IMR-90 (cell line): Measurements from ENCODE around the gene FAM110D. TPM values are rescaled to one million over a fixed set of nuclear protein-coding genes. Genes with fewer than 3 reads are reported as not detected.

ENCODE experiments used
- ATAC-seq: fragments of 200-7000 bp; cut with Tn5 transposase; 2 replicates; pipeline ENCODE4 v1.9.1; 2020; ENCODE audit warnings: low read depth, mild to moderate bottlenecking, moderate library complexity
- BruUV-seq: library from RNA; stranded (reverse); fragments of 400-500 nt; replicated peaks from 2 replicates; lab custom pipeline; 2021; lab: Mats Ljungman, UMichigan
- CTCF ChIA-PET: fragments of 300-600 bp; formaldehyde crosslinking; extraction: SDS; loops from one replicate; lab custom pipeline; 2021; ENCODE audit warnings: antibody characterized with exemption; lab: Yijun Ruan, JAX
- POLR2A ChIA-PET: fragments of 300-600 bp; sonication (Branson Sonifier 250); formaldehyde crosslinking; loops from one replicate; lab custom pipeline; 2022; ENCODE audit warnings: antibody characterized with exemption; ENCODE audit not compliant: unreplicated experiment; lab: Charles Lee
- DNase-seq: peaks from one replicate; pipeline ENCODE4 v3.0.0; 2013
- H2AFZ ChIP-seq: replicated peaks from 2 replicates; pipeline ENCODE3; 2013; ENCODE audit warnings: low read length, mild to moderate bottlenecking; ENCODE audit not compliant: poor library complexity
- H2AK5ac ChIP-seq: 2 replicates; pipeline ENCODE4 v1.6.1; 2013; ENCODE audit warnings: low read depth, low read length, inconsistent platforms
- H2AK9ac ChIP-seq: replicated peaks from 2 replicates; pipeline ENCODE3; 2013; ENCODE audit warnings: mild to moderate bottlenecking, low read depth, low read length, moderate library complexity; ENCODE audit not compliant: poor library complexity
- H2BK120ac ChIP-seq: 2 replicates; pipeline ENCODE4 v1.6.1; 2013; ENCODE audit warnings: low read depth, low read length, inconsistent platforms
- H2BK15ac ChIP-seq: 3 replicates; pipeline ENCODE4 v1.6.1; 2013; ENCODE audit warnings: low read depth, low read length, inconsistent platforms
- H2BK20ac ChIP-seq: 2 replicates; pipeline ENCODE4 v1.6.1; 2013; ENCODE audit warnings: low read depth, mild to moderate bottlenecking, inconsistent platforms, low read length, moderate library complexity
- H2BK5ac ChIP-seq: 2 replicates; pipeline ENCODE4 v1.6.1; 2013; ENCODE audit warnings: mild to moderate bottlenecking, low read depth, low read length, inconsistent platforms; ENCODE audit not compliant: poor library complexity, severe bottlenecking
- H3K14ac ChIP-seq: replicated peaks from 2 replicates; pipeline ENCODE4 v1.6.1; 2013; ENCODE audit warnings: low read depth, low read length, inconsistent platforms
- H3K18ac ChIP-seq: 2 replicates; pipeline ENCODE4 v1.6.1; 2013; ENCODE audit warnings: low read depth, low read length, control low read depth
- H3K23ac ChIP-seq: 2 replicates; pipeline ENCODE4 v1.6.1; 2013; ENCODE audit warnings: low read depth, low read length, inconsistent platforms
- H3K27ac ChIP-seq: 2 replicates; pipeline ENCODE4 v1.5.1; 2013; ENCODE audit warnings: mild to moderate bottlenecking, control low read depth, low read length; ENCODE audit not compliant: insufficient read depth
- H3K27me3 ChIP-seq: 2 replicates; pipeline ENCODE4 v1.6.1; 2013; ENCODE audit warnings: low read length; ENCODE audit not compliant: control insufficient read depth, insufficient read depth
- H3K36me3 ChIP-seq: 2 replicates; pipeline ENCODE4 v1.6.1; 2013; ENCODE audit warnings: low read length, mixed read lengths; ENCODE audit not compliant: control insufficient read depth, insufficient read depth
- H3K4ac ChIP-seq: 2 replicates; pipeline ENCODE4 v1.6.1; 2013; ENCODE audit warnings: low read depth, low read length, inconsistent platforms
- H3K4me1 ChIP-seq: 2 replicates; pipeline ENCODE4 v1.6.1; 2013; ENCODE audit warnings: low read length, mixed read lengths; ENCODE audit not compliant: control insufficient read depth, insufficient read depth
- H3K4me2 ChIP-seq: 2 replicates; pipeline ENCODE4 v1.6.1; 2013; ENCODE audit warnings: low read depth, mild to moderate bottlenecking, control low read depth, low read length, moderate library complexity
- H3K4me3 ChIP-seq: 2 replicates; pipeline ENCODE4 v1.5.1; 2013; ENCODE audit warnings: low read depth, mild to moderate bottlenecking, control low read depth, low read length, moderate library complexity; ENCODE audit not compliant: insufficient read depth
- H3K56ac ChIP-seq: 2 replicates; pipeline ENCODE4 v1.6.1; 2013; ENCODE audit warnings: low read length, inconsistent platforms; ENCODE audit not compliant: insufficient read depth; ENCODE audit errors: extremely low read depth
- H3K79me1 ChIP-seq, 2 experiments: 2 replicates each; pipeline ENCODE4 v1.6.1; 2013; ENCODE audit warnings: low read length in 2 of 2, inconsistent platforms in 1 of 2, low read depth in 1 of 2
- H3K9ac ChIP-seq: 2 replicates; pipeline ENCODE4 v1.6.1; 2013; ENCODE audit warnings: low read depth, low read length, control low read depth
- H3K9me1 ChIP-seq: 2 replicates; pipeline ENCODE4 v1.6.1; 2013; ENCODE audit warnings: low read length, inconsistent platforms; ENCODE audit not compliant: insufficient read depth
- H3K9me3 ChIP-seq: 2 replicates; pipeline ENCODE4 v1.6.1; 2013; ENCODE audit warnings: low read length; ENCODE audit not compliant: control insufficient read depth, insufficient read depth
- H4K20me1 ChIP-seq: 2 replicates; pipeline ENCODE4 v1.6.1; 2013; ENCODE audit warnings: low read length, inconsistent platforms; ENCODE audit not compliant: insufficient read depth
- H4K5ac ChIP-seq: 2 replicates; pipeline ENCODE4 v1.6.1; 2013; ENCODE audit warnings: mild to moderate bottlenecking, low read depth, low read length, control low read depth
- H4K8ac ChIP-seq, 2 experiments: 2 replicates each; pipeline ENCODE4 v1.6.1; 2013; ENCODE audit warnings: low read depth in 2 of 2, low read length in 2 of 2, control low read depth in 1 of 2, inconsistent platforms in 1 of 2
- H4K91ac ChIP-seq: 2 replicates; pipeline ENCODE4 v1.6.1; 2013; ENCODE audit warnings: low read depth, low read length, inconsistent platforms; ENCODE audit not compliant: insufficient read depth
- CEBPB ChIP-seq: IDR thresholded peaks from 2 replicates; pipeline ENCODE4 v1.6.1; 2012; ENCODE audit warnings: low read depth, low read length, improper control_type of control experiment
- CHD1 ChIP-seq: IDR thresholded peaks from 2 replicates; pipeline ENCODE4 v1.6.1; 2012; ENCODE audit warnings: low read depth, low read length, improper control_type of control experiment
- FOS ChIP-seq: fragments of 150-350 bp; IDR thresholded peaks from 2 replicates; pipeline ENCODE4 v1.6.1; 2016; ENCODE audit warnings: low read depth, low read length
- MXI1 ChIP-seq: IDR thresholded peaks from 2 replicates; pipeline ENCODE4 v1.6.1; 2012; ENCODE audit warnings: low read depth, mild to moderate bottlenecking, low read length, moderate library complexity, borderline replicate concordance
- RCOR1 ChIP-seq: IDR thresholded peaks from 2 replicates; pipeline ENCODE4 v1.6.1; 2012; ENCODE audit warnings: mild to moderate bottlenecking, low read length, improper control_type of control experiment; ENCODE audit not compliant: insufficient replicate concordance
- WGBS, 2 experiments: methylation state at CpG; one replicate each; pipeline versions ENCODE4 v1.1.5 to v1.1.7; 2013; ENCODE audit warnings: missing lambda C conversion rate in 2 of 2; ENCODE audit not compliant: insufficient read length in 1 of 2; ENCODE audit errors: extremely low coverage in 2 of 2; 5-methylcytosine and 5-hydroxymethylcytosine counted together
- dilution Hi-C: fragments of 300-500 bp; cut with HindIII; formaldehyde crosslinking; loops from one replicate; pipeline ENCODE4 v1.14.3; 2018; ENCODE audit warnings: low sequenced_read_pairs; ENCODE audit not compliant: unreplicated experiment
- in situ Hi-C: fragments of 300-500 bp; cut with MboI; formaldehyde crosslinking; loops from 3 replicates; pipeline ENCODE4 v1.14.3; 2019; ENCODE audit warnings: low sequenced_read_pairs, inconsistent platforms, mixed read lengths
- intact Hi-C: fragments of 100-400 bp; cut with micrococcal nuclease; formaldehyde crosslinking; loops from 2 replicates; pipeline ENCODE4 v1.10.0; 2022
- polyA plus RNA-seq, 3 experiments: library from polyadenylated mRNA; depleted of rRNA; stranded (reverse); fragments of >200 nt; gene quantifications; 2 replicates each; pipeline ENCODE4 v1.2.3, GENCODE V29; 2012; ENCODE audit warnings: low replicate concordance in 1 of 3
- total RNA-seq: library from RNA; depleted of rRNA; stranded (reverse); fragments of >200 nt; gene quantifications from 2 replicates; pipeline ENCODE4 v1.2.3, GENCODE V29; 2012
- TF ChIP-seq, protein P1 (sequence below): fragments of 150-350 bp; IDR thresholded peaks from 2 replicates; pipeline ENCODE4 v1.6.1; 2017; ENCODE audit warnings: mild to moderate bottlenecking, antibody characterized with exemption, low read length, low read depth

FAM110D gene
- total and polyA plus RNA-seq, 2 of the 4 experiments (the other 2 are of a cell fraction): not detected

DNA sequence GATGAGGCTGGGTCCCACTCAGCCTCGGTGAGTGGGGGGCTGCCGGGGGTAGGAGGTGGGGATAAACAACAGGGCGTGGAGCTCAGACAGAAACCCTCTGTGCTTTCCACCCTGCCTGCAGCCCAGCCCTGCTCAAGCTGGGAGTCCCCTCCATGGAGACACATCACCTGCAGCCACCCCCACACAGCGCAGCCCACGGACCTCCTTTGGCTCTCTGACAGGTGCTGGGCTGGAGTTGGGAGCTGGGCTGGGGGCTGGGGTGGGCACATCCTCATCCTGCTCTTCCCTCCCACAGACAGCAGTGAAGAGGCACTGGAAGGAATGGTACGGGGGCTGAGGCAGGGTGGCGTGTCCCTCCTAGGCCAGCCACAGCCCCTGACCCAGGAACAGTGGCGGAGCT, 29.6 kb downstream of the FAM110D start:
- Histone ChIP-seq H3K9ac (no peak overlapping the region), H2AK5ac (no peak overlapping the region), H3K23ac (no peak overlapping the region), H3K27me3 (peaks cover 12% of the 10 kb centered on the region), H3K56ac (no peak overlapping the region), H3K79me1 (no peaks in the 10 kb centered on the region), H3K36me3 (no peaks in the 10 kb centered on the region), H2AFZ (no peak overlapping the region), H3K27ac (no peak overlapping the region), H4K91ac (no peak overlapping the region), H3K14ac (no peak overlapping the region), H3K4me3 (no peak overlapping the region), H3K4ac (no peak overlapping the region), H3K18ac (no peak overlapping the region), H3K4me1 (no peaks in the 10 kb centered on the region), H3K4me2 (no peak overlapping the region), H2AK9ac (no peak overlapping the region), H4K8ac (no peak overlapping the region), H4K20me1 (no peaks in the 10 kb centered on the region), H4K5ac (no peak overlapping the region), H3K9me3 (no peaks in the 10 kb centered on the region), H2BK15ac (no peak overlapping the region), H2BK5ac (no peak overlapping the region), H3K9me1 (no peaks in the 10 kb centered on the region), H2BK120ac (no peak overlapping the region), H2BK20ac (no peak overlapping the region)
- intact Hi-C loops: no loop called here
- in situ Hi-C loops: no loop called here
- BruUV-seq: no TSS peak
- ATAC-seq (no peak), DNase-seq (no peak)
- TF ChIP-seq MXI1 (no peak), CHD1 (no peak), CEBPB (no peak), RCOR1 (no peak), FOS (no peak)
- TF ChIP-seq, protein P1, sequence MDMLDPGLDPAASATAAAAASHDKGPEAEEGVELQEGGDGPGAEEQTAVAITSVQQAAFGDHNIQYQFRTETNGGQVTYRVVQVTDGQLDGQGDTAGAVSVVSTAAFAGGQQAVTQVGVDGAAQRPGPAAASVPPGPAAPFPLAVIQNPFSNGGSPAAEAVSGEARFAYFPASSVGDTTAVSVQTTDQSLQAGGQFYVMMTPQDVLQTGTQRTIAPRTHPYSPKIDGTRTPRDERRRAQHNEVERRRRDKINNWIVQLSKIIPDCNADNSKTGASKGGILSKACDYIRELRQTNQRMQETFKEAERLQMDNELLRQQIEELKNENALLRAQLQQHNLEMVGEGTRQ: no peak
- dilution Hi-C loops: no loop called here
- CTCF ChIA-PET: no interaction called here
- 95% methylated on average over 2 of the region's 8 CpGs; no CpG with 5 or more reads in 1 of the 2 experiments for WGBS, 2 experiments
- POLR2A ChIA-PET: no interaction called here
